H1 (cell line): ENCODE measurements around the gene EHBP1. TPM values are rescaled to one million over a fixed set of nuclear protein-coding genes. Genes with fewer than 3 reads are reported as not detected.

ENCODE experiments used
- CTCF ChIA-PET: fragments of 300-600 bp; sonication (Branson Sonifier 250); formaldehyde crosslinking; loops from one replicate; lab custom pipeline; 2021; ENCODE audit not compliant: partially characterized antibody; lab: Charles Lee
- POLR2A ChIA-PET: fragments of 300-600 bp; sonication (Branson Sonifier 250); formaldehyde crosslinking; loops from one replicate; lab custom pipeline; 2021; ENCODE audit warnings: inconsistent platforms; ENCODE audit not compliant: partially characterized antibody; lab: Charles Lee
- DNase-seq, 2 experiments: peaks; one replicate each; pipeline versions ENCODE4 v3.0.0 to v3.0.0-alpha.2; 2010 to 2022; ENCODE audit warnings: low spot score in 2 of 2, low read depth in 1 of 2, mixed read lengths in 1 of 2
- FAIRE-seq: peaks from 2 replicates; lab custom pipeline; 2011; peaks lifted over from hg19 to GRCh38; lab: Jason Lieb, UNC
- H2AFZ ChIP-seq: 2 replicates; pipeline ENCODE4 v1.8.1; 2012; ENCODE audit warnings: low read length, inconsistent platforms
- H2AK5ac ChIP-seq: 2 replicates; pipeline ENCODE4 v1.6.1; 2013; ENCODE audit warnings: low read depth, low read length
- H2BK120ac ChIP-seq: replicated peaks from 2 replicates; pipeline ENCODE3; 2013; ENCODE audit warnings: low read depth, low read length, inconsistent platforms
- H2BK12ac ChIP-seq: 2 replicates; pipeline ENCODE4 v1.6.1; 2013; ENCODE audit warnings: low read depth, low read length
- H2BK15ac ChIP-seq: 2 replicates; pipeline ENCODE4 v1.6.1; 2013; ENCODE audit warnings: low read length
- H2BK20ac ChIP-seq: 2 replicates; pipeline ENCODE4 v1.6.1; 2013; ENCODE audit warnings: low read length
- H2BK5ac ChIP-seq: 2 replicates; pipeline ENCODE4 v1.6.1; 2013; ENCODE audit warnings: low read depth, low read length
- H3K14ac ChIP-seq: 2 replicates; pipeline ENCODE4 v1.6.1; 2013; ENCODE audit warnings: inconsistent platforms; ENCODE audit not compliant: insufficient read length
- H3K18ac ChIP-seq: 2 replicates; pipeline ENCODE4 v1.6.1; 2013; ENCODE audit warnings: low read length; ENCODE audit errors: extremely low read depth
- H3K23ac ChIP-seq: 2 replicates; pipeline ENCODE4 v1.6.1; 2013; ENCODE audit warnings: inconsistent platforms; ENCODE audit not compliant: insufficient read length
- H3K23me2 ChIP-seq: 2 replicates; pipeline ENCODE4 v1.6.1; 2013; ENCODE audit warnings: low read depth, low read length
- H3K27ac ChIP-seq: 2 replicates; pipeline ENCODE4 v1.6.1; 2011; ENCODE audit warnings: low read depth, low read length, inconsistent platforms
- H3K27me3 ChIP-seq, 4 experiments: replicated peaks in 1 of 4; 1 replicate in 1 of 4; 2 replicates in 3 of 4; pipeline versions ENCODE4 v1.6.1 to v1.8.1; 2011 to 2013; ENCODE audit warnings: low read length in 3 of 4, mild to moderate bottlenecking in 3 of 4, inconsistent platforms in 2 of 4, mixed read lengths in 2 of 4, moderate library complexity in 1 of 4; ENCODE audit not compliant: control insufficient read depth in 3 of 4, insufficient read depth in 3 of 4; ENCODE audit errors: extremely low read depth in 1 of 4
- H3K36me3 ChIP-seq, 4 experiments: 2 replicates each; pipeline versions ENCODE4 v1.6.1 to v1.8.1; 2011 to 2013; ENCODE audit warnings: mild to moderate bottlenecking in 4 of 4, low read length in 3 of 4, moderate library complexity in 2 of 4, control low read depth in 1 of 4, inconsistent platforms in 1 of 4; ENCODE audit not compliant: insufficient read depth in 4 of 4, control insufficient read depth in 2 of 4
- H3K4ac ChIP-seq: replicated peaks from 2 replicates; pipeline ENCODE3; 2013; ENCODE audit warnings: low read length, low read depth, mixed read lengths, inconsistent platforms; ENCODE audit not compliant: insufficient read length
- H3K4me1 ChIP-seq, 4 experiments: replicated peaks in 1 of 4; 1 replicate in 1 of 4; 2 replicates in 3 of 4; pipeline versions ENCODE4 v1.6.1 to v1.8.1; 2011 to 2013; ENCODE audit warnings: low read length in 3 of 4, inconsistent platforms in 2 of 4, mixed read lengths in 1 of 4; ENCODE audit not compliant: insufficient read depth in 4 of 4, control insufficient read depth in 3 of 4
- H3K4me2 ChIP-seq, 2 experiments: 2 replicates each; pipeline versions ENCODE4 v1.6.1 to v1.8.1; 2011 to 2013; ENCODE audit warnings: low read depth in 2 of 2, low read length in 2 of 2, control low read depth in 1 of 2, inconsistent platforms in 1 of 2, mild to moderate bottlenecking in 1 of 2; ENCODE audit not compliant: insufficient read depth in 1 of 2
- H3K4me3 ChIP-seq, 4 experiments: fragments of 200-600, 300-600 bp in 1 of 4; sonication (generic), shearing (Covaris generic), sonication (Bioruptor Twin) in 1 of 4; 2 replicates each; pipeline versions ENCODE4 v1.5.1 to v1.8.1; 2011 to 2016; ENCODE audit warnings: low read length in 4 of 4, low read depth in 3 of 4, control low read depth in 2 of 4, inconsistent platforms in 2 of 4, mild to moderate bottlenecking in 2 of 4, mixed read lengths in 1 of 4, moderate library complexity in 1 of 4; ENCODE audit not compliant: insufficient read depth in 2 of 4; ENCODE audit errors: extremely low read depth in 1 of 4
- H3K56ac ChIP-seq: replicated peaks from 2 replicates; pipeline ENCODE3; 2013; ENCODE audit warnings: low read depth, mild to moderate bottlenecking, mixed read lengths, low read length, inconsistent platforms; ENCODE audit not compliant: insufficient read length
- H3K79me1 ChIP-seq: 2 replicates; pipeline ENCODE4 v1.6.1; 2013; ENCODE audit warnings: low read depth, low read length, control low read depth
- H3K79me2 ChIP-seq, 2 experiments: 2 replicates each; pipeline versions ENCODE4 v1.6.1 to v1.8.1; 2012 to 2013; ENCODE audit warnings: low read length in 2 of 2, mild to moderate bottlenecking in 2 of 2, inconsistent platforms in 1 of 2; ENCODE audit not compliant: insufficient read depth in 2 of 2, control insufficient read depth in 1 of 2
- H3K9ac ChIP-seq, 4 experiments: replicated peaks in 1 of 4; 1 replicate in 1 of 4; 2 replicates in 3 of 4; pipeline versions ENCODE4 v1.6.1 to v1.8.1; 2011 to 2013; ENCODE audit warnings: low read depth in 3 of 4, low read length in 3 of 4, control low read depth in 2 of 4, mild to moderate bottlenecking in 2 of 4, moderate library complexity in 2 of 4, inconsistent platforms in 1 of 4; ENCODE audit errors: extremely low read depth in 1 of 4
- H3K9me3 ChIP-seq, 2 experiments: 2 replicates each; pipeline versions ENCODE4 v1.6.1 to v1.8.1; 2012 to 2013; ENCODE audit warnings: mild to moderate bottlenecking in 2 of 2, moderate library complexity in 2 of 2, control low read depth in 1 of 2, inconsistent platforms in 1 of 2, low read depth in 1 of 2, low read length in 1 of 2, mixed read lengths in 1 of 2; ENCODE audit not compliant: insufficient read depth in 2 of 2
- H4K20me1 ChIP-seq, 2 experiments: replicated peaks in 1 of 2; 2 replicates each; pipeline versions ENCODE3 to v1.8.1; 2011 to 2013; ENCODE audit warnings: inconsistent platforms in 2 of 2, low read length in 2 of 2, mild to moderate bottlenecking in 1 of 2; ENCODE audit not compliant: insufficient read depth in 2 of 2, control insufficient read depth in 1 of 2
- H4K5ac ChIP-seq: 2 replicates; pipeline ENCODE4 v1.6.1; 2013; ENCODE audit warnings: low read length, low read depth, mixed read lengths, inconsistent platforms; ENCODE audit not compliant: insufficient read length
- H4K8ac ChIP-seq: 2 replicates; pipeline ENCODE4 v1.8.0; 2013; ENCODE audit warnings: mild to moderate bottlenecking, moderate library complexity, low read length, inconsistent platforms; ENCODE audit not compliant: insufficient read depth; ENCODE audit errors: extremely low read depth
- H4K91ac ChIP-seq: replicated peaks from 2 replicates; pipeline ENCODE3; 2013; ENCODE audit warnings: low read length, mixed read lengths, inconsistent platforms; ENCODE audit not compliant: insufficient read length
- polyA plus RNA-seq, 7 experiments: library from polyadenylated mRNA; depleted of rRNA in 3 of 7; stranded (reverse) in 5 of 7; unstranded in 2 of 7; fragments of >200 nt in 5 of 7; fragments of 200-250 nt in 2 of 7; gene quantifications; 1 replicate in 5 of 7; 2 replicates in 1 of 7; 4 replicates in 1 of 7; pipeline versions ENCODE4 v1.2.1 to v1.2.3, GENCODE V29; 2011 to 2013; ENCODE audit warnings: missing spikeins in 2 of 7, mixed read lengths in 2 of 7
- total RNA-seq: library from RNA; stranded (reverse); fragmentation: NEBNext Ultra II Directional; extraction: Animal tissue kit (Norgen Biotek cat#: 25700); gene quantifications from 2 replicates; pipeline ENCODE4 v1.2.1, GENCODE V29; 2021

Gene EHBP1
- total and polyA plus RNA-seq, 2 of the 8 experiments (the other 6 are each of a cell fraction or from before 2014, with no cell fraction given), result 12.0 to 64.1 TPM

DNA sequence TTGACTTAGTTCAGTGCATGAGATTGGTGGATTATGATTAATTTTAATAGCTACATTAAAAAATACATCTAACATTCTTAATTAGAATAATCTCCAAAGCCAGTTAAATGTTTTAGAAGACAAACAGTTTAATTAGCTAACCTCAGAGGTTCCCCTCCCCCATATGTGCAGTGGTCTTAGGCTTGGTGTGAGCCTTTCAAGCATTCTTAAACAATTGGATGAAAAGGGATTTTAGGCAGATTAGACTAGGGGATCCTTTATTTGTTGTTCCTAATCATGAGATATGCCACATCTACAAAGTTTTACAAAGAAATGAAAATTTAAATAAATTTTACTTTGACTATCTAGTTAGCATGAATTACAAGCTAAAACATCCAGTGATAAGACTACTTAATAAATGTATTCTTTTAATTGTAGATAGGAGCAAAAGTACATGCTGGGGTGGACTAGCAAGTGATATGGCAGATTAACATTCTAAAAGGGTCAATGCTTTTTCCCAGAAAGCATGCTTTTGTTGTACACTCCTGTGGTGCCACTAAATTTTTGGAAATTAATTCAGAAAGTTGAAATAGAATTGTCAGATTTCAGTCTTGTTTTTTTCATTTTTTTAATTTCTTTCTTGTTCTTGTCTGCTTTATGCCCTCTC lies 302.4 kb downstream of the EHBP1 start:
- Histone ChIP-seq H3K14ac (no peak overlapping the region), H3K56ac (no peak overlapping the region), H3K27ac (no peak overlapping the region), H2BK20ac (no peak overlapping the region), H2BK5ac (no peak overlapping the region), H3K9me3 (no peaks in the 10 kb centered on the region), H4K91ac (no peak overlapping the region), H3K27me3 (no peaks in the 10 kb centered on the region), H4K5ac (no peak overlapping the region), H3K79me1 (no peaks in the 10 kb centered on the region), H3K4me2 (no peak overlapping the region), H3K4me1 (peaks cover 0 to 8% (median 1%) of the 10 kb centered on the region in 4 experiments; a peak in 3 of 7 replicates), H3K23me2 (no peaks in the 10 kb centered on the region), H3K4ac (no peak overlapping the region), H4K8ac (no peak overlapping the region), H2BK120ac (no peak overlapping the region), H3K36me3 (no peaks in the 10 kb centered on the region), H2AK5ac (no peak overlapping the region), H2AFZ (no peak overlapping the region), H4K20me1 (no peaks in the 10 kb centered on the region), H3K4me3 (no peak overlapping the region), H3K18ac (no peak overlapping the region), H2BK12ac (no peak overlapping the region), H3K9ac (no peak overlapping the region), H3K79me2 (no peaks in the 10 kb centered on the region), H3K23ac (no peak overlapping the region), H2BK15ac (no peak overlapping the region)
- FAIRE-seq (no peak), DNase-seq (no peak)
- ChIA-PET POLR2A (no interaction called here), CTCF (interaction anchor here (1.0 to 1.1 kb wide), 2 partner anchors 15 to 47 kb away, joined by 3 read pairs; no protein-coding TSS in a partner anchor)
